T-helper 17 cell (primary cell): ENCODE results near the gene FXYD3. TPM values are rescaled to one million over a fixed set of nuclear protein-coding genes. Genes with fewer than 3 reads are reported as not detected.
"Not testable (repeated sequence)": the region's sequence is repeated elsewhere in the genome, so short reads cannot be mapped to it uniquely, and the experiment has no call there.

ENCODE experiments used
- ATAC-seq: fragments of 150-1000 bp; cut with Tn5 transposase; 2 replicates; pipeline ENCODE4 v1.10.0; 2021; ENCODE audit warnings: mild to moderate bottlenecking, moderate library complexity
- DNase-seq, 3 donors: peaks; one replicate each; pipeline versions ENCODE4 v3.0.0 to v3.0.0-alpha.2; 2020 to 2021
- H3K9me3 ChIP-seq: one replicate; pipeline ENCODE4 v1.7.0; 2013; ENCODE audit warnings: low read length, mild to moderate bottlenecking; ENCODE audit not compliant: control insufficient read depth, poor library complexity, severe bottlenecking
- H3K27ac Mint-ChIP-seq: one replicate; pipeline ENCODE4 v1.8.0; 2022; ENCODE audit warnings: mild to moderate bottlenecking, moderate library complexity, mixed read lengths
- H3K27me3 Mint-ChIP-seq: one replicate; pipeline ENCODE4 v1.8.0; 2022; ENCODE audit warnings: mixed read lengths
- H3K36me3 Mint-ChIP-seq: one replicate; pipeline ENCODE4 v1.8.0; 2022; ENCODE audit warnings: low read depth, mixed read lengths
- H3K4me1 Mint-ChIP-seq: one replicate; pipeline ENCODE4 v1.8.0; 2022; ENCODE audit warnings: mild to moderate bottlenecking, mixed read lengths
- H3K4me3 Mint-ChIP-seq: one replicate; pipeline ENCODE4 v1.8.0; 2022; ENCODE audit warnings: mild to moderate bottlenecking, moderate library complexity, mixed read lengths
- total RNA-seq, 4 donors: library from RNA in 2 of 4; stranded (reverse) in 2 of 4; gene quantifications; one replicate each; pipeline ENCODE4 v1.2.3 and lab custom pipeline; 2022 to 2026

FXYD3 gene
- total RNA-seq, 2 donors from 2014 or later = not detected

DNA sequence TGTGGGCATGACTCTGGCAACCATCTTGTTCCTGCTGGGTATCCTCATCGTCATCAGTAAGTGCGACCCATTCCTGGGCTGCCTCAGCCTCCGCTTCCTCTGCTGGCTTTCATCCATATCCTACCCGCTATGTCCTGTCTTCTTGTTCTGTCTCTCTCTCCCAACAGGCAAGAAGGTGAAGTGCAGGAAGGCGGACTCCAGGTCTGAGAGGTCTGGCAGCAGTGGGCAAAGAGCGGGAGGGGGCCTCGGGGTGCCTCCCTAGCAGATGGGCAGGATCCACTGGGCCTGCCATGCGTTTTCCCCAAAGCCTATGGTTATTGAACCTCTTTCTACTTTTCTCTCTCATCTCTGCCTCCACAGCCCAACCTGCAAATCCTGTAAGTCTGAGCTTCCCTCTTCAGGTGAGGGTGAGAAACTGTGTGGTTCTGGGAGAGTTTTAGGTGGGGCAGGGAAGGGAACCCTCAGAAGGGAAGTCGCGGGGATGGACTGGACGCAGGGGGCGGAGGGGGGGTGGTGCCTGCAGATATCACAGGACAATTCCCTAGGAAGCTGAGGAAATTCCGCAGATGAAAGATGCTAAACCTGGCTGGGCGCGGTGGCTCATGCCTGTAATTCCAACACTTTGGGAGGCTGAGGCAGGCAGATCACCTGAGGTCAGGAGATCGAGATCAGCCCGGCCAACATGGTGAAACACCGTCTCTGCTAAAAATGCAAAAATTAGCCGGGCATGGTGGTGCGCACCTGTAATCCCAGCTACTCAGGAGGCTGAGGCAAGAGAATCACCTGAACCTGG is 35.8 kb downstream of the FXYD3 start:
- Mint-ChIP-seq H3K27me3 (no peaks in the 10 kb centered on the region), H3K36me3 (peaks cover 7% of the 10 kb centered on the region), H3K27ac (peak overlapping the region; percentile 32), H3K4me1 (peaks cover 36% of the 10 kb centered on the region), H3K4me3 (peak overlapping the region; percentile 31)
- DNase-seq (no peak), ATAC-seq (no peak)
- no peaks in the 10 kb centered on the region for H3K9me3 ChIP-seq

DNA sequence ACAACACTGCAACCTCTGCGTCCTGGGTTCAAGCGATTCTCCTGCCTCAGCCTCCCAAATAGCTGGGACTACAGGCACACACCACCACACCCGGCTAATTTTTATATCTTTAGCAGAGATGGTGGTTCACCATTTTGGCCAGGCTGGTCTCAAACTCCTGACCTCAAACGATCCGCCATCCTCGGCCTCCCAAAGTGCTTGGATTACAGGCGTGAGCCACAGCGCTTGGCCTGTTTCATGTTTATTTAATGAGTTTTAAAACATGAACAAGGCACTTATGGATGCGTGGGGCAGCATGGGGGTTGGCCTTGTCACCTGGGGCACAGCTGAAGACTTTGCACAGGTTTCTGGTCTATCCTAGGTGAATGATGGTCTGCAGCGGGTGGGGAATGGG is 37.5 kb downstream of the FXYD3 start:
- not testable (repeated sequence) for DNase-seq, H3K27me3 Mint-ChIP-seq, H3K36me3 Mint-ChIP-seq, H3K9me3 ChIP-seq, ATAC-seq
- peaks cover 44% of the 10 kb centered on the region for H3K4me1 Mint-ChIP-seq
- H3K27ac Mint-ChIP-seq = peak overlapping the region; percentile 98
- H3K4me3 Mint-ChIP-seq = peak overlapping the region; percentile 100

- peak; percentile 76 for ATAC-seq
- H3K27ac Mint-ChIP-seq = peak overlapping the region; percentile 98
- peak overlapping the region; percentile 100 for H3K4me3 Mint-ChIP-seq
- H3K27me3 Mint-ChIP-seq = no peaks in the 10 kb centered on the region
- no peaks in the 10 kb centered on the region for H3K9me3 ChIP-seq
- H3K36me3 Mint-ChIP-seq = peaks cover 8% of the 10 kb centered on the region
- peak; percentile 62 to 67 (median 63) for DNase-seq
- peaks cover 51% of the 10 kb centered on the region for H3K4me1 Mint-ChIP-seq
Observed at GRCh38 chr19:35153701-35154524, 38.3 kb downstream of the FXYD3 start.

DNA sequence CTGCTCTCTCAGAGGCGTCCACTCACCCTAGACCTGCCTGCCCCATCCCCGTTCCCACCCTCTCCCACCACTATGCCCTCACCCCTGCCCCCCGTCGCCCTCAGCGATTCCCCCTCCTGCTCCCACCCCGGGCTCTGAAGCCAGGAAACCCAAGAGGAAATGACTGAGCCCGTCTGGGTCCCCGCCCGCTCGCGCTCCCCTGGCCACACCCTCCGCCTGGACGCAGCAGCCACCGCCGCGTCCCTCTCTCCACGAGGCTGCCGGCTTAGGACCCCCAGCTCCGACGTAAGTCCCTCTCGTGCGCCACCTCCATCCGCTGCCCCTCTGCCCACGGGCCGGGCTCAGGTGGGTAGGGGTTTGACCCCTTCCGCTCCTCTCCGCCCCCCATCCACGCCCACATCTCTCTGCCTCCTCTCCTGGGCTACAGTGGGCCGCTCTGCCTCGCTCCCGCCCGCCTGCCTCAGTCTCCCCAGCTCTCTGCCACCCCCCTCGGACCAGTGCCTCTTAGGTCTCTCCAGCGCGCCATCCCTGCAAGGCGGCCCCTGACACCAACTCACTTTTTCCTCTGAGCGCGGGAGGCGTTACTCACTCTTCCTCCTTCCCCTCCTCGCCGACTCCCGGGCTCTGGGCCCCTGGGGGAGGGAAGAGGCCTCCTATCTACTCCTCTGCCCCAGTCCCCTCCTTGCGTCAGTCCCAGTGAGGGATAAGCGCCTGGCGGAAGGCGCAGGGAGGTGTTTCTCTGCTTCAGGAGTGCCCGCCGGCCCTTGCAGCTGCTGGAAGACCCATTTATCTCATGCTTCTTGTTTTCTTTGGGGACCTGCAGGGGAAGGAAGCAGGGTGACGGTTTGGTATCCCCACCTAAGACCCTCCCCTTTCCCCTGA is 39.1 kb downstream of the FXYD3 start, which contains the start of gene FXYD5:
FXYD5 (plus strand) TSS at position 211 of the 882 bp plus-strand sequence. CDS start 816 bp downstream, outside the sequence.
- no peaks in the 10 kb centered on the region for H3K9me3 ChIP-seq
- H3K27ac Mint-ChIP-seq = peak within 1 kb of the TSS; percentile 98
- no peaks in the 10 kb centered on the region for H3K27me3 Mint-ChIP-seq
- H3K36me3 Mint-ChIP-seq = peaks cover 11% of the 10 kb centered on the region
- H3K4me1 Mint-ChIP-seq = peaks cover 51% of the 10 kb centered on the region
- peak; percentile 50 to 64 (median 56) for DNase-seq
- peak; percentile 80 for ATAC-seq
- H3K4me3 Mint-ChIP-seq = peak within 1 kb of the TSS; percentile 100

- Mint-ChIP-seq H3K36me3 (peaks cover 11% of the 10 kb centered on the region), H3K4me1 (peaks cover 47% of the 10 kb centered on the region), H3K4me3 (peak overlapping the region; percentile 100), H3K27me3 (no peaks in the 10 kb centered on the region), H3K27ac (peak overlapping the region; percentile 98)
- DNase-seq = no peak
- no peaks in the 10 kb centered on the region for H3K9me3 ChIP-seq
- peak; percentile 14 for ATAC-seq
Observed at GRCh38 chr19:35155441-35155840, 39.8 kb downstream of the FXYD3 start.

DNA sequence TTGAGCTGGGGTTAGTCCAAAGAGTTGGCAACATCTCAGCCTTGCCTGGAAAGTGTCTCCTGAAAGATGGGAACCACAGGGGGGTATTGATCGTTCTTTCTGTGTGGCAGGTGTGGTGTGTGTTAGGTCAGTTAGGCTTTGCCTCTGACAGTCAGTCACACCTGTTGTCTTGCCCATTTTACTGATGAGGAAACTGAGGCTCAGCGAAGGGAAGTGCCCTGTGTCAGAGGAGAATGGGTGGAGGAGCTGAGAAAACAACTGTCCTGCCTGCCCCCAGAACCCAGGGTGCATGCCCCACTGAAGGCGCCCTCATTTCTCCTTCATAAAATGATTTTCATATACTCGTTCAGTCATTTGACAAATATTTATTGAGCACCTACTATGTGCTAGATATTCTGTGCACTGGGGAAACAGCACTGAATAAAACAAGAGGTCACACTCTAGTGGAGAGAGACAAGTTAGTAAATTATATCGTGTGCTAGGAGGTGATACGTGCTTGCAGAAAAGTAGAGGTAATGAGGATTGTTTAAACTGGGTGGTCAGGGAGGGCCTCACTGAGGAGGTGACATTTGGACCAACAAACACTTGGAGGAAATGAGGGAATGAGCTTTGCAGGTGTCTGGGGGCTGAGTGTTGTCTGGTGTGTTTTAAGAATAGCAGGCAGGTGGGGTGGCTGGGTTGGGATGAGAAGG is 40.5 kb downstream of the FXYD3 start:
- ATAC-seq = no peak
- Mint-ChIP-seq H3K4me1 (peaks cover 46% of the 10 kb centered on the region), H3K27ac (peak overlapping the region; percentile 98), H3K36me3 (peaks cover 13% of the 10 kb centered on the region), H3K4me3 (peak overlapping the region; percentile 100), H3K27me3 (no peaks in the 10 kb centered on the region)
- DNase-seq = no peak
- no peaks in the 10 kb centered on the region for H3K9me3 ChIP-seq

DNA sequence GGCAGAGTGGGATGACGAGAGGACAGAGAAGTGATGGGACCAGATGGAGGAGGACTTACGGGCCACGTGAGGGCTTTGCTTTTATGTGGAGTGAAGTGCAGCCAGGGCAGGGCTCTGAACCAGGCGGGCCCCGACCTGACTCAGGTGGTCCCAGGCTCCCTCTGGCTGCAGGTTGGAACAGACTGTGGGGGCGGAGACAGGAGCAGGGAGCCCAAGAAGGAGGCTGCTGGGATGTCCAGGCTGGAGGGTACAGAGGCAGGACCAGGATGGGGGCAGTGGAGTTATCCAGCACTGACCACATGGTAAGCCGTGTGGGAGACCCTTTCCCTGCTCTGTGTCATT is 41.0 kb downstream of the FXYD3 start:
- Mint-ChIP-seq H3K27me3 (no peaks in the 10 kb centered on the region), H3K4me3 (peak overlapping the region; percentile 100), H3K4me1 (peaks cover 49% of the 10 kb centered on the region), H3K36me3 (peaks cover 16% of the 10 kb centered on the region), H3K27ac (peak overlapping the region; percentile 98)
- no peak for ATAC-seq
- no peak for DNase-seq
- H3K9me3 ChIP-seq = no peaks in the 10 kb centered on the region

DNA sequence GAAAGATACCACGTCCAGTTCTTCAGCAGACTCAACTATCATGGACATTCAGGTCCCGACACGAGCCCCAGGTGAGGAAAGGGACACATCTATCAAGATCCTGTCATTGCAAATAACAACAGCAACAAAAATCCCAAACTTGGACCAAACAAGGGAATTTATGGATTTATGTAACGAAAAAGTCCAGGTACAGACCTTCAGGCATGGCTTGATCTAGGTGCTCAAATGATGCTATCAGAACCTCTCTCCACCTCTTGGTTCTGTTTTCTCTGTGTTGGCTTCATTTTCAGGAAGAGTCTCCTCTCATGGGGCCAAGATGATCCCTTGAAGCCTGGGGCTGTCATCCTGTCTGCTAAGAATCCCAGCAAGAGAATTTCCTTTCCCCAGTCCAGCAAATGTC is 41.8 kb downstream of the FXYD3 start:
- no peak for ATAC-seq
- peak overlapping the region; percentile 59 for H3K4me3 Mint-ChIP-seq
- H3K4me1 Mint-ChIP-seq = peaks cover 44% of the 10 kb centered on the region
- no peak for DNase-seq
- H3K27ac Mint-ChIP-seq = peak overlapping the region; percentile 98
- H3K27me3 Mint-ChIP-seq = no peaks in the 10 kb centered on the region
- H3K9me3 ChIP-seq = peaks cover 5% of the 10 kb centered on the region
- H3K36me3 Mint-ChIP-seq = peaks cover 20% of the 10 kb centered on the region

DNA sequence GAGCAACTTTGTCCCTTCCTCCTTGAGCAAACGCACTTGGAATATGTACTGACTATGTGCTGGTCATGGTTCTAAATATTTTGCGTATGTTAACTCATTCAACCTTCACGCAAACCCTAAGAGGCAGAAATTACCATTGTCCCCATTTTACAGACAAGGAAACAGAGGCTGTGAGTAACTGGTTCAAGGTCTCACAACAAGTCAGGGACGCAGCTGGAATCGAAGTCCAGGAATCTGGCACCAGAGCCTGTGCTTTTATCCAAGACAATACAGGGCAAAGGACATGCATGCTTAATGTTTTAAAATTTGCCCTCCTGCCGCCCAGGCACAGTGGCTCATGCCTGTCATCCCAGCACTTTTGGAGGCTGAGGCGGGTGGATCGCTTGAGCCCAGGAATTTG is 44.0 kb downstream of the FXYD3 start:
- ATAC-seq (no peak), DNase-seq (no peak)
- Mint-ChIP-seq H3K27ac (no peak overlapping the region), H3K27me3 (no peaks in the 10 kb centered on the region), H3K36me3 (peaks cover 28% of the 10 kb centered on the region), H3K4me3 (no peak overlapping the region), H3K4me1 (peaks cover 37% of the 10 kb centered on the region)
- peaks cover 5% of the 10 kb centered on the region for H3K9me3 ChIP-seq

- Mint-ChIP-seq H3K27ac (peak overlapping the region; percentile 49), H3K27me3 (no peaks in the 10 kb centered on the region), H3K4me3 (peak overlapping the region; percentile 21), H3K4me1 (peaks cover 30% of the 10 kb centered on the region), H3K36me3 (peaks cover 24% of the 10 kb centered on the region)
- no peak for ATAC-seq
- peaks cover 5% of the 10 kb centered on the region for H3K9me3 ChIP-seq
- no peak for DNase-seq
Observed at GRCh38 chr19:35160629-35161433, 45.2 kb downstream of the FXYD3 start.

GRCh38 chr19:35161434-35161743 is 45.8 kb downstream of the FXYD3 start:
- H3K4me1 Mint-ChIP-seq = peaks cover 25% of the 10 kb centered on the region

More at GRCh38 chr19:35161434-35161743, 45.8 kb downstream of the FXYD3 start:
- no peak overlapping the region for H3K27ac Mint-ChIP-seq
- no peaks in the 10 kb centered on the region for H3K27me3 Mint-ChIP-seq
- H3K4me3 Mint-ChIP-seq = no peak overlapping the region
- peaks cover 23% of the 10 kb centered on the region for H3K36me3 Mint-ChIP-seq
- DNase-seq (no peak), ATAC-seq (no peak)
- peaks cover 5% of the 10 kb centered on the region for H3K9me3 ChIP-seq
